Lower leg skin (tissue), 4 donors: ENCODE data around the gene LRRC75B. TPM values are rescaled to one million over a fixed set of nuclear protein-coding genes. Genes with fewer than 3 reads are reported as not detected.

Source experiments
- DNase-seq, 2 donors: peaks; one replicate each; pipeline ENCODE4 v3.0.0-alpha.2; 2019; ENCODE audit warnings: low spot score in 2 of 2
- H3K4me3 ChIP-seq: fragments of 200-600 bp; sonication (generic); 2 replicates; pipeline ENCODE4 v1.5.1; 2017; ENCODE audit warnings: mild to moderate bottlenecking, low read depth; ENCODE audit not compliant: poor library complexity, severe bottlenecking
- POLR2A ChIP-seq, 2 donors: fragments of 450-650 bp; IDR thresholded peaks; one replicate each; pipeline ENCODE4 v1.6.1; 2016 to 2017; ENCODE audit warnings: antibody characterized with exemption in 2 of 2, mild to moderate bottlenecking in 1 of 2, moderate library complexity in 1 of 2
- WGBS, 2 donors: methylation state at CpG; one replicate each; pipeline ENCODE4 v1.1.5; 2018; 5-methylcytosine and 5-hydroxymethylcytosine counted together
- intact Hi-C: fragments of 100-400 bp; cut with DNase I; formaldehyde crosslinking; loops from one replicate; pipeline ENCODE4 v1.15.0; 2023; ENCODE audit warnings: low total_unique reads
- total RNA-seq, 4 donors: library from RNA; depleted of rRNA; stranded (reverse); fragments of >200 nt; gene quantifications; one replicate each; pipeline ENCODE4 v1.1.0, GENCODE V29; 2016
- TF ChIP-seq, protein P1 (sequence below), 3 donors: fragments of 450-650 bp; IDR thresholded peaks; one replicate each; pipeline ENCODE4 v1.5.1; 2016; ENCODE audit warnings: antibody characterized with exemption in 3 of 3, mild to moderate bottlenecking in 3 of 3, moderate library complexity in 2 of 3

The LRRC75B gene
- total RNA-seq, 4 donors from 2014 or later = 12.5 to 19.2 (median 16.5) TPM

DNA sequence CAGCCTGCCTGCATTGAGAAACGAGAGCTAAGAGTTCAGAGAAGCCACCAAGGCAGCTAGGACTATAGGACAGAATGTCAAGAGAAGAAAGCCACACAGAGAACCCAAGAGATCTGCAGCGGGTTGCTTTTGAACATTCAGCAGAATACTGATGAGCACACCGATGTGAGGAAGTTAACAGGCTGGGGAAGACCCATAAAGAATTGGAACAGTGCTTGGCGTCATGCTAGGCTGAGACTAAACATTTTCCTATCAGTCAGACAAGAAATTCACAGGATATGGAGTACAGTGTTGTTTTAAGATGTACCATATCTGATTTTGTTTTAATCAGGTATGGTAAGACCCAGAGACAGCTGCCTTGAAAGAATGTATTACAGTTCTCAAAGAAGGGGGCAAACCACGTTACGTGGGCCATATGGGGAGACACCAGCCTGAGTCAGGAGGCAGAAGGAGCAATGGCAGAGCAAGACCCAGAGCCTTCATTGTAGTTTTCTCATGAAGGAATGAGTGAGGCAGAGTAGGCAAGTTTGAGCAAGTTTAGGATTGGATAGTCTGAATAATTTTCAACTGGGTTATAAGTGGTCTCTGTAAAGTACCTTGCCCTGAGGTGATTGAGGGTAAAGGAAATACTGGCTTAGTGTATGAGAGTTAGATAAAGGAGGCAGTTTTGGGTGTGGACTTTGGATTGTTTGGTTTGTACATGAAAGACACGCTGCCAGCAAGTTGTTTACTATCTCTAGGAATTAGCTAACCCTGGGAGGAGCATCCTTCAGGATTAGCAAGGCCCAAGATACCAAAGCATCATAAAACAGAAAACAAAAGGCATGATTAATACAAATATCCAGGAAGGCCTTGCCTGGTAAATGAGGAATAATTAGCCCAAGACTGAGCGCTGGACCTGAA lies 14.3 kb downstream of the LRRC75B start:
- TF ChIP-seq, protein P1, sequence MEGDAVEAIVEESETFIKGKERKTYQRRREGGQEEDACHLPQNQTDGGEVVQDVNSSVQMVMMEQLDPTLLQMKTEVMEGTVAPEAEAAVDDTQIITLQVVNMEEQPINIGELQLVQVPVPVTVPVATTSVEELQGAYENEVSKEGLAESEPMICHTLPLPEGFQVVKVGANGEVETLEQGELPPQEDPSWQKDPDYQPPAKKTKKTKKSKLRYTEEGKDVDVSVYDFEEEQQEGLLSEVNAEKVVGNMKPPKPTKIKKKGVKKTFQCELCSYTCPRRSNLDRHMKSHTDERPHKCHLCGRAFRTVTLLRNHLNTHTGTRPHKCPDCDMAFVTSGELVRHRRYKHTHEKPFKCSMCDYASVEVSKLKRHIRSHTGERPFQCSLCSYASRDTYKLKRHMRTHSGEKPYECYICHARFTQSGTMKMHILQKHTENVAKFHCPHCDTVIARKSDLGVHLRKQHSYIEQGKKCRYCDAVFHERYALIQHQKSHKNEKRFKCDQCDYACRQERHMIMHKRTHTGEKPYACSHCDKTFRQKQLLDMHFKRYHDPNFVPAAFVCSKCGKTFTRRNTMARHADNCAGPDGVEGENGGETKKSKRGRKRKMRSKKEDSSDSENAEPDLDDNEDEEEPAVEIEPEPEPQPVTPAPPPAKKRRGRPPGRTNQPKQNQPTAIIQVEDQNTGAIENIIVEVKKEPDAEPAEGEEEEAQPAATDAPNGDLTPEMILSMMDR (IDR thresholded peaks at IDR 0.05) = no peak
- no peak for TF ChIP-seq POLR2A (IDR thresholded peaks at IDR 0.05)
- 49% methylated on average over 8 of the region's 8 CpGs for WGBS, 2 donors
- intact Hi-C loops = no loop called here
- H3K4me3 ChIP-seq = no peak overlapping the region
- DNase-seq = no peak

- WGBS, 2 donors = 54 to 56% methylated on average over 1 of the region's 1 CpG
- H3K4me3 ChIP-seq = no peak overlapping the region
- intact Hi-C loops = no loop called here
- DNase-seq = no peak
- TF ChIP-seq, protein P1 (IDR thresholded peaks at IDR 0.05) = no peak
- TF ChIP-seq POLR2A (IDR thresholded peaks at IDR 0.05) = no peak
Observed at GRCh38 chr22:24576778-24577177, 16.1 kb downstream of the LRRC75B start.

DNA sequence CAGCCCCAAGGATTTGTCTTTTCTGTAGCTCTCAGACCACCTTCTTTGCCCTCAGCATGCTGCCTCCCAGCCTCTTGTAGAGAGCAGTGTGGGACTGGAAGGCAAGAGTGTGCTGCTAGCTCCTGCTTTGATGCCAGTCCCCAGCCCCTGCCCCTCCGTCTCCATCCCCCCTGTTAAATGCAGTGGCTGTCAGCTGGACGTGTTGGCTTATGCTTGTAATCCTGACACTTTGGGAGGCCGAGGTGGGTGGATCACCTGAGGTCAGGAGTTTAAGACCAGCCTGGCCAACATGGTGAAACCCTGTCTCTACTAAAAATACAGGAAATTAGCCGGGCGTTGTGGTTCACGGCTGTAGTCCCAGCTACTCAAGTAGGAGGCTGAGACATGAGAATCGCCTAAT lies 21.6 kb downstream of the LRRC75B start:
- no peak for DNase-seq
- intact Hi-C loops = no loop called here
- H3K4me3 ChIP-seq = no peak overlapping the region
- TF ChIP-seq, protein P1 (IDR thresholded peaks at IDR 0.05) = no peak
- no peak for TF ChIP-seq POLR2A (IDR thresholded peaks at IDR 0.05)
- 89 to 94% methylated on average over 7 of the region's 7 CpGs for WGBS, 2 donors

- intact Hi-C loops = no loop called here
- DNase-seq = no peak
- TF ChIP-seq POLR2A (IDR thresholded peaks at IDR 0.05) = no peak
- TF ChIP-seq, protein P1 (IDR thresholded peaks at IDR 0.05) = no peak
- 79 to 93% methylated on average over 10 of the region's 10 CpGs for WGBS, 2 donors
- H3K4me3 ChIP-seq = no peak overlapping the region
Observed at GRCh38 chr22:24567668-24568067, 25.2 kb downstream of the LRRC75B start.

GRCh38 chr22:24566899-24567511 lies 25.9 kb downstream of the LRRC75B start:
- no peak overlapping the region for H3K4me3 ChIP-seq
- no peak for DNase-seq
- intact Hi-C loops = no loop called here
- TF ChIP-seq, protein P1 (IDR thresholded peaks at IDR 0.05) = no peak
- TF ChIP-seq POLR2A (IDR thresholded peaks at IDR 0.05) = no peak
- 73 to 74% methylated on average over 8 of the region's 8 CpGs for WGBS, 2 donors
